GM19452 (cell line): Measurements from ENCODE around the gene CPED1.
"Not testable (repeated sequence)": the region's sequence is repeated elsewhere in the genome, so short reads cannot be mapped to it uniquely, and the experiment has no call there.

Experiments
- ATAC-seq: cut with Tn5 transposase; IDR thresholded peaks from one replicate; pipeline ENCODE4 v1.9.1; 2021; ENCODE audit not compliant: unreplicated experiment

The CPED1 gene

DNA sequence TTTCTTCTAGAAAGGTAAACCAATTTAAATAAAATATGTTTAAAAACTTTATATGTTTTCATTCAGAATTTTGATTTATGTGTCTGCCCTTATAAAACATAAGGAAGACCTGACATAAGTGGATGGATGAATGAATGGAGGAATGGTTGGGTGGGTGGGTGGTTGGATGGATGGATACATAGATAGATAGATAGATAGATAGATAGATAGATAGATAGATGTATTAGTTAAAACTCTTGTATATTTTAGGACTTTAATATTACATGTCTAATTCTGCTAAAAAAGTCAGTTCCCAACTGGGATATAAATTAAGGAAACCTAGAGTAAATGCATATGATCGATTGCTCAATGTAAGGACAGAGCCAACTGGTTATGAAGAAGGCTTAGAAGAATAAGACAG lies 184.0 kb downstream of the CPED1 start:
- ATAC-seq = no peak

DNA sequence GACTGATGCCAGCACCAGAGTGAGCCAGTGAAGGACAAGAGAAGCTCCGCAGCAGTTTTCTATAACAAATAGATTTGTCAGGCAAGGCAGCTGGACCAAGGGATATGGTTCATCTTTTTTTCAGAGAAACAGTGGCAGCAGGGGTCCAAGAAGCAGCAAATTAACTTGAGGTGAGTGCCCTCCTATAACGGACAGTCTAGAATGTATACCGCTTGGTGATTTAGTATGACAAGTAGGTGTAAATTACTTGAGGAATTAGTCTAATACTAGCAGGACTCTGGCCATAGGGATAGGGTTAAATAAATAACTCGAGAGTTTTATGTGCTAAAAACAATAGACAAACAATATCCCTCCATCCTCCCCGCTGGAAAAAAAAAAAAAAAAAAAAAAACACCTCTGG lies 187.3 kb downstream of the CPED1 start:
- no peak for ATAC-seq

DNA sequence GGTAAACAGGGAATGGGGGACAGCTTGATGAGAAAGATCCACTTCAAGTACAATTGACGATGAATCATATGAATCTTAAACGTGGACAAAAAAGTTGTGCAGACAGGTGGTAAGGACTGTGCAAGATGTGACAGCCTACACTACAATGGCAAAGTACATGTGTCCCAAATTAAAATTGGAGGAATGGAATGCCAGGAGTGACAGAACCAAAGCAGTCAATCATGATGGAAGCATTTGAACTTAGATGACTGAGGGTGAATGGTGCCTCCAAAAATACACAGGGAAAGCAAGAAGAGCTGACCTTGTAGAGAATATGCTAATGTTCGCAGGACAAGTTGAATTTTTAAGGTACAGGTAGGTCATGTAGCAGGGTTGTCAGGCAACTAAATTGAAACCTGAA lies 189.9 kb downstream of the CPED1 start:
- ATAC-seq = no peak

DNA sequence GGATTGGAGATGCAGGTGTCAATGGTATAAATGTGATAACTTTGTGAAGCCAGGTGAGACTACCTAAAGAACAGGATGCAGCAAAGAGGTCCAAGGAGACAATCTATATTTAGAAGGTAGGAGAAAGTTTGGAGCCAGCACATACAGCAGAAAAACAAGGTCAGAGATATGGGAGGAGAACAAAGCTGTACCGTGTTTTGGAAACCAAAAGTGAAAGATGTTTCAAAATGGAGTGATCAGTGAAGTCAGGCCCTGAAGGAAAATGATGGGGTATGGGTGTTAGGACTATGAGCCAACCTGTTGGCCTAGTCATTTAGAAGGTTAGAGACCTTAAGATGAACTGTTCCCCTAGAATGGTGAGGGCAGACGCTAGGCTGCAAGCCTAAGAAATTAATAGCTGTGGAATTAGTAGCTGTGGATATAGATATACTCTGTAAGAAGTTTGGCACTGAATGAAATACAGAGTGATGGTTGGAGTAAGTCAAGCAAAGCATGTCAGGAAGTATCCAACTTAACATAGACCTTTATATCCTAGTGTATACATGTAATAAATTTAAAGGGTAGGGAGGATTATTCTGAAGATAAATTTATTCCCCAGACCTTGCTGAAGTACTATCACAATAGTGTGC lies 190.5 kb downstream of the CPED1 start:
- peak; percentile 49 for ATAC-seq

DNA sequence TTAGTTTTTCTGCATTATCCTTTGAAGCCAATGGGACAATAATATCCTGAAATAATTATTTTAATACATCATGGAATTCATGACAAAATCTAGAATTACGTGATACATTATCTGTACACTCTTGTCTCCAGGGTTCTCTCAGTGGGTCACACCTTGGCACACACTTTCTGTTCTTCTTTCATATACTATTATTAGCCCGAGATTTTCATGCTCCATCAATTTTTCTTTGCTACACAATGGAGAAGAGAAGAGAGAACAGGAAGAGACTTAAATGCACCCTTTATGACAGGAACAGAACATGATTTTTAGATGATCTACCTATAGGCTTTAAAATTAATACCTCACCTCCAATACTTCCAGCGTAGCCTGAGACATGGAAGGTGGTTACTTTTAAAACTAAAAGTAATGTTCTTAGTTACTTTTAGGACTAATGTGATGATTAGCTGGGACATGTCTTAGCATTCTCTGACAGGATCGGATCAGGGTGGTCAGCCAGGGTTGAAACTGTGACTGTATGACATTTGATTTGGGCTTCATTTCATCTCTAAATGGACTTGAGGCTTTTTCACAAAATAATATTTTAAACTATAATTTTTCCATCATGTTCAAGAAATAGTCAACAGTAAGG lies 192.0 kb downstream of the CPED1 start:
- ATAC-seq = peak; percentile 94

DNA sequence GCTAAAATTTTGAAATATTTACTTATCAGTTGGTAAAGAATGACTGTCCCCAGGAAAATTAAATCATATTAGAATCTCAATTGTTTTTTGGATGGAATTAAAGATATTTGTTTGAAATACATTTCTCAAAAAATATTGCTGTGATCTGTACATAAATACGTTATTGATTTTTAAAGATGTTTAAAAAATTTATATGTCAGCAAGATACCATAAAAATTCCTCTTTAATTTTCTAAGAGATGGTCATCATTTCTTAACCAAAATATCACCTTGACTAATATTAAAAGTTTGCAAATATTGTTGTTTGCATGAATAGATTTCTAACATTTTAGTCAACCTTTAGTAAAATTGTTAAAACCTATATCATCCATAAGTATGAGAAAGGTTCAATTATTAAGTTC lies 192.8 kb downstream of the CPED1 start:
- no peak for ATAC-seq

DNA sequence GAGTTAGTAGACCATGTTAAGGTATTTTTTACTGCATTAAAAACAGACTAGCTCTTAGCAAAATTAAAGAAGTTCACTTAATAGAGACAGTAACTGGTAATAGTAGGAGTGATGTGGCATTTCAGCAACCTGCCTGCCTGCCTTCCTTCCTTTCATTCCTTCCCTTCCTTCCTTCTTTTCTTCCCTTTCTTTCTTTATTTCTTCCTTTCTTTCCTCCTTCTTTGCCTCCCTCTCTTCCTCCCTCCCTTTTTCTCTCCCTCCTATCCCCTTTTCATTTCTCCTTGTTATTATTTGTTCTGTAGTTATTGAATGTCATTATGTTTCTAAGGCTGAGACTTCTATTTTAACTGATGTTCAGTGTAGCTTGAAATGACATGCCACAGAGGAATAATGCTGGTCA lies 193.8 kb downstream of the CPED1 start:
- no peak for ATAC-seq

DNA sequence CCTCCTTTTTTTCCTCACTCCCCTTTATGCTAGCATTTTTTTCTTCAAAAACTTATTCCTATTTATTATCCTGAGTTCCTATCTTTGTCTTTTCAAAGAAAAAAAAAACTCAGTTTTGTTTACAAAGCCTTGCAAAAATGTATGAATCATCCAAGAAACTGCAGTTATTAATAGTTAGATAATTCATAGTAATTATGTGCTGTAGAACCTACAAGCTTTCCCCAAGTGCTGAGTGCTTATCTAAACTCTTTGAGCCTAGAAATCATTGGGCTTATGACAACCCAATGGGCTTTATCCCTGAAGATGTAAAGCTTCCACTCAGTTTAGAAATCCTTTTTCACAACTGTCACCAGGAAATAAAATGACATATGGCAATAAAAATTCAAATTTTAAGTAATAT lies 194.4 kb downstream of the CPED1 start:
- no peak for ATAC-seq

DNA sequence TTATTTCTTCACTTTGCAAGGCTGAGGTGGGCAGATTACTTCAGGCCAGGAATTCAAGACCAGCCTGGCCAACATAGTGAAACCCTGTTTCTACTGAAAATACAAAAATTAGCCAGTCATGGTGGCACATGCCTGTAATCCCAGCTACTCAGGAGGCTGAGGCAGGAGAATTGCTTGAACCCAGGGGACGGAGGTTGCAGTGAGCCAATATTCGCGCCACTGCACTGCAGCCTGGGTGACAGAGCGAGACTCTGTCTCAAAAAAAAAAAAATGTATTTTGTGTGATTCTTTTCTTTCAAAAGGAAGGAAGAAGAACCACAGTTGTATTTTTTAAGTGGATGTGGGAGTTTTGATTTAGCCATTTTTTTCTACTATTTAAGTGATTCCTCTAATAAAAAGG lies 195.4 kb downstream of the CPED1 start:
- not testable (repeated sequence) for ATAC-seq

DNA sequence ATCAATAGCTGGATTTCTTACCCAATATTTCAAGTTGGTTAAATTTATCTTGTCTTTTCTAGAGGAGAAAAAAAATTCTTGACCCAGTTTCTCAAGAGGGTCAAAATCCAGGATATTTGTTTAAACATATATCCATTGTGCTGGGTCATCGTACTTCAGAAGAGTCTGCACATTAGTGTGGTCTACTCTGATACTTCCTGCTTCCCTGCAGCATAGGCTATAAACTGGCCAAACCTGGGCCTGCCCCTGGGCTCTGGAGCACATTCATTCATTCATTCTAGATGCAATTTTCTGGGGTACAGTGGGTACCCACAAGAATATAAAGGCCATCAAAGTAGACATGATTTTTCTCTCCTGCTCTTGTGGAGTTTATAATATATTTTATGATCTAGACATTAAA lies 198.2 kb downstream of the CPED1 start:
- peak; percentile 21 for ATAC-seq

DNA sequence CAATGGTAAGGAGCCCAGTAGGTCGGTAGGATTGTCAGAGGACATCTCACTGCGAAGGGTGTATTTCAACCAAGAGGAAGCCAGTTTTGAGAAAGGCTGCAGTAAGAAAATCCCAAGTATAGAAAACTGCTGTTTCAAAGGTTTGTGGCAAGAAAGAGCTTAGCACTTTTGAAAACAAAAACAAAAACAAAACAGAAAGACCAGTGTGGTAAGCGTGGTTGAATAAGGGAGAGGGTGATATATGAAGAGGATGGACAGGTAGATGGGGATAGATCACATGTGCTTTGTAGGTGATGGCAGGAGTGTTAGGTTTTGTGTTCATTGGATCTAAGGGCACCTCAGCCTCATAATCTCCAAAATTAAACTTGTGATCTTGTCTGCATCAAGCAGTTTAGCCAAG lies 198.7 kb downstream of the CPED1 start:
- peak; percentile 84 for ATAC-seq

DNA sequence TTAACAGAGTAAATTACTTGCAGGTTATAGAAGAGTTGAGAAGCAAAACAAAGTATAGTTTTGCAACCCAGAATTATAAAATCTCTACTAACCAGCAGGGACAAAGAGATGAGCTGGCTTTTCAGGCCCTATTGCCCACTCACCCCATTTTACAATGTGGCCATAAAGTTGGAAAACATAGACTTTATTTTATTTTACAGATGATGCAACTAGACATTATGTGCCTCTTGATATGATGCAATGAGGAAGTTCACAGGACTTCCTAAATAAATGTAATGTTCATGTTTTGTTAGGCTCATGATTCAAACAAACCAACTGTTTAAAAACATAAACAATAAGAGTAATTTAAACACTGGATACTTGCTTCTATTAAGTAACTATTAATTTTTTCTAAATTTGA lies 199.2 kb downstream of the CPED1 start:
- ATAC-seq = no peak

DNA sequence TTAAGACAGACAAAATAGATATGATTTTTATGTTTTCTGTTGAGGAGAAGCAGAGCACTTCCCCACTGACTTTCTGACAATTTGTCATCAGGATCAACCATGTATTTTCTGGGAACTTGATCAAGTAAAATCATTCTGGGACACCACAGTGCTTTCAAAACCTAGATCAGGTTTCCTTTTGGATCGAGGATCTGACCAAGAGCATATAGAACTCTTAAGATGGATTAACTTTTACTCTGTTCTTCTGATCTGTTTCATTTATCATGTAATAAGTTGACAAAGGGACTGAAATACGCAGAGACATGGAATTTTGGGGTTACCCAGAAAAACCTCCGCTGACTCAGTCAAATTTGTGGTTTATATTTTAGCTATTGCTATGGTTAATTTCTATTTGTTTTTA lies 204.3 kb downstream of the CPED1 start:
- ATAC-seq = no peak

DNA sequence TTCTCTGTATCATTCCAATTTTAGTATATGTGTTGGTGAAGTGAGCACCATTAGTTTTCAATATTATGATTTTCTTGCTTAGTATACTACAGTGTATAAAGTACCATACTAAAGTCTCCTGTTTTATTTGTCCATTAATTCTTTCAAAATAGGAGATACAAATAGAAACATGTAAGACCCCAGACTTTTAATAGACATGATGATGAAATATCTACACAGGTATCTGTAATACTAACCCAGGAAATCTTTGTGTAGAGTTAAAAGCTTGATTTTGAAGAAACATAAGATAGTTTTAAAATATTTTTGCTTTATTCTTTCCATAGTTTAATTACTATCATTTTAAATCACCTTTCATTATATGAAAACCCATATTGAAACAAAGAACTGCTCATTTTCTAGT lies 206.5 kb downstream of the CPED1 start:
- ATAC-seq = no peak

DNA sequence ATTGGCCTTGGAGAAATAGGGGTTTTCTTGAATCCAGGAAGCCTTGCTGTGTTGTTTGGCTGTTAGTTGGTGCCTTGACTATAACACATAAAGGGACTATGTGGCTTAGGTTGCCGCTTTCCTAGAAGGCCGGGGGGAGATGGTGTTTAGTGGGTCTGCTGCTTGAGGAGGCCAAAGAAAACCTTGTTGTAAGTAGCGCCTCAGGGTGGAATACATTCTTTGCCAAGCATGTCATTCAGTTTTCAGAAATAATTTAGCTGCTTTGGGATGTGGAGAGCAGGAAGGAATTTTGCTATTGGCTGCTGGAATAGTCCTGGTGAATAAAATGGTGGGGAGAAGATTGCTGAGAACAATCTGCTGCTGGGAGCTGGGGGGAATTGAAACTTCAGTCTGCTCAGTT lies 207.4 kb downstream of the CPED1 start:
- no peak for ATAC-seq

DNA sequence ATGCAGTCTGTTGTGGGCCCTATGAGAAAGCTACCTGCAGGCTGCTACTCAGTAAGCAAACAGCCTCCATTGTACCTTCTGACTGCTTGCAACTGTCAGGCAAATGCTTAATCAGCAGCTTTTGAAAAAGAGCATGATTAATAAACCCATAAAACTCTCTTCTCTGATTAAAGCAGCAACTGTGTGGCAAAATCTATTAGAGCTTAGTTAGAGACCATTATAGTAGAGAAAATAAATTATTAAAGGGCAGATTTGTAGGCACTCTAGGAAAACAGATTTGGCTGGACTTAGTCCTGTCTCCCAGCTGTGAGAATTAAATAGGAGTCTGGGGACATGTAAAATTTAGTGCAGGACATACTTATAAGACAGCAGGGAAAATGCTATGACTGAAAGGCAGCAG lies 207.8 kb downstream of the CPED1 start:
- ATAC-seq = no peak

DNA sequence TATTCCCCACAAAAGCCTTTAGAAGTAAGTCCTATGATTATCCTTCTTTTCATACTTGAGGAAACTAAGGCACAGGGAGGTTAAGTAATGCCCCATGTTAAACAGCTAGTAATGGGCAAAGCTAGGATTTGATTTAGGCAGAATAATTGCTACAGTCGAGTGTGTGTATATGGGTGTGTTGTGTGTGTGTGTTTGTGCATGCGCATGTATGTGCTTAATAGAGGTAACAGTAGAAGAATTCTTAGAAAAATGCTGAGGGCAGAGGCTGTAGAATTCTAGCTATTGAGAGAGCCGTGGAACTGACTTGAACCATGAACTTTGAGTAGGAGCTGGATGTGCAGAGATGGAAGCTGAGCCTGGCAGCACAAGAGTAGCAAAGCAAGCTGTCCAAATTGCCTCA lies 208.9 kb downstream of the CPED1 start:
- no peak for ATAC-seq

DNA sequence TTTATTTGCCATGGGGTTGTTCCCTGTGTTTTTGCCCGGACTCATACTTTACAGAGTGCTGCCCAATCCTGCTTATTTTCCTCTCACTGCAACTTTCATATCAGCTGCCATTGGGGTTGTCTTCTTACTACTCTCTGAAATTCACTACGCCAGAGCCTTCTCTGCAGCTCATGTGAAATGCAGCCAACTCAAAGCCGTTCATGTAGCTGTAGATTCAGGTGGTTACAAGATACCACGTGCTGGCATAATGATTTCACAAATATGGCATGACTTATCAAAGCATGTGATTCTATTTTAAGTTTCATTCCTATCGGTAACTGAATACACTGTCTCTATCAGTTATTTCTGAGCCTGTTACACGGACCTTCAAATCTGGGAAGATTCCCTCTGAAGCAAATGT lies 210.0 kb downstream of the CPED1 start:
- no peak for ATAC-seq

DNA sequence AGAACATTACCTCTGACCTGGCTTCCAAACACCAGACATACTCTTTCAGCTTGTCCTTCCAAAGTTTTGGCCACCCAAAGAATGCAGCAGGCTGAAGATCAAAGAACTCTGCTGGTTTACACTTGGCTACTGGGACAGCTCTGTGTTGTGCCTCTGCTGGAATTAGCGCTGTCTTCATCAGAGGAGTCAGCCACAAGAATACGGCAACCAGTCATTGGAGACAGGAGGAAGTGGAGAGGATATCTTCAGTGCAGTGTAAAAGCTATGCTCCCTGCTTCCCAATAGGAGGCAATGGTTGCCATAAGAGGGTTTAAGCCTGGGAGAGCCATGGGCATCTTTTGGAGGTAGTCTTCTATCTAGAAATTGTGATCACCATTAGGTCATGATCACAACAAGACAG lies 213.6 kb downstream of the CPED1 start:
- no peak for ATAC-seq

DNA sequence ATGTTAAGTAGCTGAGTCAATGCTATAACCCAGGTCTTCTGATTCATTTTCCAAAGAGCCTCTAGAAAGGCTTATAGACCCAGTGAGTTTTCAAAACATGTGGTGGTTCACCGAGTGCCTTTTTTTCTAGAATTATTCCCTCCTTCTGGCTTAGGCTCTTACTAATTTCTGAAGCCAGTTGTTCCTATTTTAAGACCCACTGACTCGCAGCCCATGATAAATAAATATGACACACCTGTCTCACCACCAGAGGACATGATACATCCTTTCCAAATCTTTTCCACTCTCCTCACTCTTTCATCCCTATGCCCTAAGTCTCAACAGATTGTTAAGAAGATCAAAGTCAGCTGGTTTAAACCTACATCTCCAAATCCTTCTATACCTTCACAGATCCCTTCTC lies 214.3 kb downstream of the CPED1 start:
- ATAC-seq = no peak

DNA sequence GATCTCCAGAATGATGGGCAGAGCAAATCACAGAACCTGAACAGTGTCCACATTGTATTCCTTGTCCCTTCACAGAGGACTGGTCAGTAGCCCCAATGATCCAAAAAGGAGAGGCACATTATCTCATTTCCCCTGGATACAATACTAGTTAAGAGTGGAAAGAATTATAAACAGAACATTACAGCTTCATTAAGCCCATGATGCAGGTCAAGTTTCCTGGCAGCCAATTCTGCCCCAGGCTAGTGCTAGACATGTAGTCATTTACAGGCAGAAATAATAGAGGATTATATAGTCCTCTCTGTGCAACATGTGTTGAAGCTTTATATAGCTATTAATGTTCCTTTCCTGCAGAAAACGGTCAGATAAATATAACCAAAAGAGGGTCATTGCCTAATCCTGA lies 216.0 kb downstream of the CPED1 start:
- ATAC-seq = no peak

DNA sequence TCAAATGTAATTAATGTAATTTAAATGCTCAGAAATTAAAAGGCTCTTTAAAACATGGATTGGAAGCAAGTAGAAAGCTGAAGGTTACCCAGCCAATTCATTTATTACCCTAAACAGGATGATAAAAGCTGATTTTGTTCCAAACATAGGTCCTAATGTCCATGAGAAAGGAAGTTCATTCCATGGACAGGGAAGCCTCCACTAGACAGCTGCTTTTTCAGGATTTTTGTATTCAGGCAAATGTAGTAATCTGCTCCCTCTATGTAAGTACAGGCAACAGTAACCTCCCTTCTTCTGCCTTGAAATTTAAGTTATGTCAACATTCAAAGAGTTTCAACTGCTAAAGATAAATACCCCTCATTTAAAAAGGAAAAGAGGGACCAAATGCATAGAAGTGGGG lies 217.3 kb downstream of the CPED1 start:
- ATAC-seq = no peak

DNA sequence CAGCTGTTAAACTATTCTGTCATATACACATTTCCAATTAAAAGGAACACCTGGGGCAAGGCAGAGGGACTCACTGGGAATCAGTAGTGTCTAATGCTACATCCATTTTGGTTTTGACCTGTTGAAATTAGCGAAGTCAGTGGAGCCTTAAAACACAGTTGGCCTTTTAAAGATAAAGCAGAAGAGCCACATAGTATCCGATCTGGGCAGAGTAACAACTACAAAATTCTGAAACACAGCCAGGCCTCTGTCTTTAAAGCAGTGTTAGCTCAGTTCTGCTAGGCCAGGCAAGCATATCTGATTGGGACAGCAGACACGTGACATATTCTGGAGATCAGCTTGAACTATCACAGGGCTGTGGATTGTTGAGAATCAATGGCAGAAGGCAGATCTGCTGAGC lies 222.7 kb downstream of the CPED1 start:
- no peak for ATAC-seq
